GM23248 (cell line): Measurements from ENCODE around the gene PTPRN.

Source experiments
- EZH2 ChIP-seq: fragments of 200-600 bp; sonication (generic); IDR thresholded peaks from 2 replicates; pipeline ENCODE4 v1.6.1; 2018; ENCODE audit warnings: antibody characterized with exemption, mild to moderate bottlenecking; ENCODE audit not compliant: insufficient read depth, poor library complexity, severe bottlenecking
- EZH2phosphoT487 ChIP-seq: fragments of 200-600 bp; sonication (generic); IDR thresholded peaks from 2 replicates; pipeline ENCODE4 v1.6.1; 2018; ENCODE audit warnings: antibody characterized with exemption, moderate library complexity, mild to moderate bottlenecking, low read depth; ENCODE audit not compliant: insufficient read depth

DNA sequence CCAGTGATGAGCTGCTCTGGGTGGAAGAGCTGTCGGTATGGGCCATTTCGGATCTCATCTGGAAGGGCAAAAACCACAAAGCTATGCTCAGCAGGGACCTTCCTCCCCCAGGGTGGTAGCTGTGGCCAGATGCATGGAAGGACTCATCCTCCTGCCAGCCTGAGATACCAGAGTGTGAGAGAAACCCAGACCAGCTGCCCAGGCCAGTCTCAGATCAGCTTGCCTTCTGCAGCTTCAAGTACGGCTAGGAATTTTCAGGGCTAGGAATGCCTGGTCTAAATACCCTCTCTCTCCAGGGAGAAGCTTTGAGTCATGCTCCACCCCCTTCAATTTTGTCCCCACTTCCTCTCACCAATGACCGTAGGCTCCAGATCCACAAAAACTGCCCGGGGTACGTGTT lies 57.5 kb downstream of the PTPRN start:
- TF ChIP-seq EZH2 (no peak), EZH2phosphoT487 (no peak)
